ENCODE measurements around the gene PRKAR1B. TPM values are rescaled to one million over a fixed set of nuclear protein-coding genes. Genes with fewer than 3 reads are reported as not detected.

Gene PRKAR1B
- total RNA-seq, 1 experiment from 2014 or later: 14.1 TPM

GRCh38 chr7:712381-713138 lies 14.5 kb downstream of the PRKAR1B start:
- H3K9me3 ChIP-seq (ENCODE audit: control insufficient read depth in 1 of 2, insufficient read depth in 1 of 2, low read depth in 1 of 2, low read length in 2 of 2): no peaks in the 10 kb centered on the region; a peak in 1 of 4 replicates
- no peaks in the 10 kb centered on the region for H3K79me2 ChIP-seq (ENCODE audit: insufficient read depth, low read length)
- H3K4me3 ChIP-seq (replicated peaks in 1 of 2; ENCODE audit: low read depth in 1 of 2, low read length in 2 of 2): no peak overlapping the region
- TF ChIP-seq FOSL1 (IDR thresholded peaks at IDR 0.05; ENCODE audit: low read depth): no peak
- TF ChIP-seq REST (IDR thresholded peaks at IDR 0.05; ENCODE audit: low read depth): no peak
- no peak for TF ChIP-seq ZBTB33 (IDR thresholded peaks at IDR 0.05; ENCODE audit: extremely low read depth, insufficient replicate concordance, low read length)
- no peak for TF ChIP-seq POLR2A (IDR thresholded peaks at IDR 0.05; ENCODE audit: borderline replicate concordance, extremely low read depth, insufficient read depth, insufficient read length)
- TF ChIP-seq SIN3A (IDR thresholded peaks at IDR 0.05; ENCODE audit: low read depth): no peak
- no peak for TF ChIP-seq EZH2phosphoT487 (IDR thresholded peaks at IDR 0.05; ENCODE audit: borderline replicate concordance)
- no peak for TF ChIP-seq MAX (IDR thresholded peaks at IDR 0.05)
- no peak for TF ChIP-seq ELF1 (IDR thresholded peaks at IDR 0.05; ENCODE audit: borderline replicate concordance, low read depth)
- no peak for TF ChIP-seq CTCF (IDR thresholded peaks at IDR 0.05 in 2 of 3, conservative IDR thresholded peaks at IDR 0.05 in 1 of 3; ENCODE audit: borderline replicate concordance in 1 of 3, insufficient read depth in 1 of 3, low read depth in 2 of 3, low read length in 2 of 3)
- no peak for TF ChIP-seq SRF (IDR thresholded peaks at IDR 0.05; ENCODE audit: low read depth)
- H3K9ac ChIP-seq (ENCODE audit: low read length): no peak overlapping the region
- no peaks in the 10 kb centered on the region; a peak in 1 of 4 replicates for H3K36me3 ChIP-seq (ENCODE audit: control insufficient read depth in 1 of 2, insufficient read depth in 2 of 2, low read length in 2 of 2)
- H3K4me2 ChIP-seq (ENCODE audit: low read length): no peak overlapping the region
- ChIA-PET RAD21 (ENCODE audit: low non-redundant PET in 1 of 2, low total read pairs in 2 of 2, uncharacterized antibody in 2 of 2, unreplicated experiment in 2 of 2) (no interaction called here), CTCF (no interaction called here), POLR2A (no interaction called here)
- H3K27me3 ChIP-seq (ENCODE audit: insufficient read depth, low read length): no peaks in the 10 kb centered on the region
- H2AFZ ChIP-seq (ENCODE audit: low read depth, low read length, poor library complexity, severe bottlenecking): no peak overlapping the region
- ATAC-seq (no peak), DNase-seq (ENCODE audit: low read depth, low spot score) (no peak)
- H3K4me1 ChIP-seq (ENCODE audit: control insufficient read depth in 1 of 2, insufficient read depth in 2 of 2, low read length in 2 of 2): no peaks in the 10 kb centered on the region
- no peak overlapping the region for H3K27ac ChIP-seq (ENCODE audit: low read depth, low read length)
- no TSS peak for BruUV-seq (replicated peaks)
- intact Hi-C loops (cut with micrococcal nuclease): no loop called here
- H4K20me1 ChIP-seq (ENCODE audit: insufficient read depth): no peaks in the 10 kb centered on the region
- no peaks in the 10 kb centered on the region for H3K9me2 ChIP-seq (ENCODE audit: insufficient read depth)

Data from HCT116 (cell line).